T-helper 22 cell (primary cell): ENCODE results near the gene PKIG.

Experiments
- DNase-seq: peaks from one replicate; pipeline ENCODE4 v3.0.0-alpha.2; 2020; ENCODE audit warnings: low read depth

The PKIG gene

DNA sequence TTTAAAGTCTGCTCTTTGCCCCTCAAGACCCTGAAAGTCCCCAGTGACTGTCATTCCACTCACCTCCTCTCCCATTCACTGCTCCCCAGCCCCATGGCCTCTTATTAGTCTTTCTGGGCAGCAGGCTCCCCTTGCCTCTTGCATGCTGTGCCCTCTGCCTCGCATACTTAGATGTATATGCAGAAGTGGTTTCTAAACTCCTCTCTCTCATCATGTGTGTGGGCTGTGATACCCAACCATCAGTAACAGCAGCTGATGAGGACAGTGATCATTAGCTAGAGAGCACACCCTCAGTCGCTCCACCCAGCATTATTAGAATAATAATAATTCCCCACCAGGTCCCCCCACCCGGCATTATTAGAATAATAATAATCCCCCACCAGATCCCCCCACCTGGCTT is 14.5 kb downstream of the PKIG start:
- DNase-seq: no peak

DNA sequence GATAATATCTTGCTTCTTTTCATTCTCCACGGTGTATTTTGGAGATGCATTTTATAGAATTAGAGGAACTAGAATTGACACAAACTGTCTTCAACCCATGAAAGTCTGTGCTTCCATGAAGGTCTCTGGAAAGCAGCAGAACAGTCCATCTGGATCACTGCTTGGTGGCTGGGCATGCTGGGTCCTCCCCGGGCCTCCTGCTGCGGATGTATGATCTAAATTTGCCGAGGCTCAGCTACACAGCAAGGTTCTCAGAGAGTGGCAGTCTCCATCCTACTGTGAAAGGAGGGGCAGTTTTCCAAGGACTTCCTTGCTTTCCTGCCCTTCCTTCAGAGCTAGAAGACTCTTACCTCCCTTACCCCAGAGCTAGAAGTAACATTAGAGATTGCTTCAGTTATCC is 15.1 kb downstream of the PKIG start:
- no peak for DNase-seq

DNA sequence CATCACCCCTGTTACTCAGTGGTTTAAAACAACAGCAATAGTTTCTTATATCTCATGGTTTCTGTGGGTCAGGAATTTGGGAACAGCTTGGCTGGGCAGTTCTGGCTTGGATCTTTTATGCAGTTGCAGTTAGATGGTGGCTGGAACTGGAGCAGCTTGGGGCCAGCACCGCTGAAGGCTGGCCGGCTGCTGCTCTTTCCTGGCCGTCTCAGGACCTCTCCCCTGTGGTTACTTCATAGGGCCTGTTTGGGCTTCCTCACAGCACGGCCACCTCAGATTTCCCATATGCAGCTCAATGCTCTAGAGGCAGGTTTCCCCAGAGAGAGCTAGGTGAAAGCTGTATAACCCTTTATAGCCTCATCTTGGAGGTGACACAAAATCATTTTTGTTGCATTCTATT is 15.6 kb downstream of the PKIG start:
- no peak for DNase-seq

DNA sequence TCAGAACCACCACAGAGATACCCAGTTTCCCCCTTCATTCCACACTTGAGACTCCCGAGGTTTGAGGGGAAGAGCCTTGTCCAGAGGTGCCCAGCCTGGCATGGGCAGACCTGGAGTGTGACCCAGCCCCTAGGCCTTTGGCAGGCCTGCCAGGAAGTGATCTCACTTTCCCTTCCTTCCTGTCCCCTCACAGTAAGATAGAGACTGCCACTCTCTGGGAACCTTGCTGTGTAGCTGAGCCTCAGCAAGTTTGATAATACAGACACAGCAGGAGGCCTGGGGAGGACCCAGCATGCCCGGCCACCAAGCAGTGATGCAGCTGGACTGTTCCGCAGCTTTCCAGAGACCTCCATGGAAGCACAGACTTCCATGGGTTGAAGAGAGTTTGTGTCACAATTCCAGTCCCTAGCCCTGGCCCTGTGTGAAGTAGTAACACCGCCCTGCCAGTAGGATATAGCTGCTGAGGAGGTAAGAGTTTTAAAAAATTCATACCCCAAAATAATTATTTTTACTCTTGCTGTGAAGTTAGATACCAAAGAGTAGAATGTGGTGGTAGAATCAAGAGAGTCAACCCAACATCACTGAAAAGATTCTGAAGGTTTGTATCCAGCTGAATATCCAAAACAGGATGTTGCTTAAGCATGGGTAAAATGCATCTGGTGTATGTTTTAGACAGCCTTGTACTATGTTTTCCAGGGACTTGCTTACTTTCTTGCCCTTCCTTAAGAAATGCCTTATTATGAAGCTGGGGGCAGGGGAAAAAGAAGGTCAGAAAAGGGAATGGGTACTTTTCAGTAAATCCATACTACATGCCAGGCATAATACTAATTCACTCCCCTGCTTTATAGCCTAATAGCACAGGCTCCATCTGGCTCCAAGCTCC is 16.3 kb downstream of the PKIG start:
- no peak for DNase-seq

DNA sequence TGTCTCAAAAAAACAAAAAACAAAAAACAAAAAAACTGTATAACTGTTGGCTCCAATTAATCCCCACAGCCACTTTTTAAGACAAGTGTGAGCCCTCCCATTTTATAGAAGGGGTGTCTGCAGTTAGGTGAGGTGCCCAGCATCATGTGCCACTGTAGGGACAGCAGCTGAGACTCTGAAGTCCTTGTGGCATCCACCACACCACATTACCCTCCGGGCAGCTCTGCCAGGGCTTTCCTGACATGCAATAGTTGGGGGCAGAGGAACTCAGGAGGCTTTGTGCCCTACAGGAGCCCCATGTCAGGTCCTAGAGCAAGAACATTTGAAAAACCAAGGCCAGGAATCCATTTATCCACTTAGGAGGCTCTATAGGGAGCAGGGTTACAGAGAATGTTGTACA is 17.3 kb downstream of the PKIG start:
- DNase-seq: no peak

DNA sequence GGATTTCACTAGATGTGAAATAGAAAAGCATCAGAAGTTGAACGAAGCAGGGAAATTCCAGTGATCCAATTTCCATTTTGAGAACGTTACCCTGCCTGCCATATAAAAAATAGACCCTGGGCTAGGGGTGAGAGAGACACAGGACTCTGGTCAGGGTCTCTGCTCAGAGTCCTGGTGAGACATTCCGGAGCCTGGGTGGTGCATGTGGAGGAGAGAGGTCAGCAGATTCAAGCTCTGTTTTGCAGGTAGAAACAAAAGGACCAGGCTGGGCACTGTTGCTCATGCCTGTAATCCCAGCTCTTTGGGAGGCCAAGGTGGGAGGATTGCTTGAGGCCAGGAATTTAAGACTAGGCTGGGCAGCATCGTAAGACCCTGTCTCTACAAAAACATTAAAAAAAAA is 17.9 kb downstream of the PKIG start:
- DNase-seq: no peak

DNA sequence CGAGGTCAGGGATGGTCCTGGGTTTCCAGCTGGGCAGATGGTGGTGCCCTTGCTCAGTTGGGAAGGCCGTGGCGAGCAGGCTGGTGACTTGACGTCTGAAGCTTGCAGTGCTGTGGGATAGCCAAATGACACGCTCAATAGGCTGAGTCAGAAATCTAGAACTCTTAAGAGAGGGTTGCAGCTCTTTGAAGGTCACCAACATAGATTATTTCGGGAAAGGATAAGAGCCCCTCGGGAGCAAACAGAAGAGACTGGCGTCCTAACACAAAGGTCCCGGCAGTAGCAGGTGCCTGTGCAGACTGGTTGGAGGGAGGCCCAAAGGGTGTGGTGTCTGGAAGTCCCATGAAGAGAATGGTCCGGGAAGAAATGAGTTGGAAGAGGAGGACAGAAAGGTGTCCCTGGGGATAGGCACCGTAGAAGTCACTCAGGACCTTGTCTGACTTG is 18.4 kb downstream of the PKIG start:
- DNase-seq: no peak

DNA sequence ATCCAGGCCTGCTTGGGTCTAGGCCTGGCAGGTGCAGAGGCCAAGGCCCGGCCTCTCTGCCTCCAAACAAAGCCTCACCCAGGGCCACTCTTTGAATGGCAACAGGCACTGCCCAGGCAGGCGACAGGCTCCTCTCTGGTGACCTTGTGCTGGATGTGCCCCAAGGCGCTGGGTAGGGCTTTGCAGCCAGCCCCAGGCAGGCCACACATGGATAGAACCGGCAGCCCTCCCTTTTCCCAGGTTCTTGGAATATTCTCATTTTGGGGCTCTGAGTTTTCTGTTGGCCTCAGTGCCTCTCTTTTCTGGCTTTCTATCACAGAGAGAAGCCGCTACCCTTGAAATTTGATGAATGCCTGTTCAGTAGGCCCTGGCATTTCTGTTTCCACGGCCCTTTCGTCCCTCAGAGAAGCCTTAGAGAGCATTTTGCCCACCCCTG is 18.9 kb downstream of the PKIG start:
- DNase-seq: no peak

DNA sequence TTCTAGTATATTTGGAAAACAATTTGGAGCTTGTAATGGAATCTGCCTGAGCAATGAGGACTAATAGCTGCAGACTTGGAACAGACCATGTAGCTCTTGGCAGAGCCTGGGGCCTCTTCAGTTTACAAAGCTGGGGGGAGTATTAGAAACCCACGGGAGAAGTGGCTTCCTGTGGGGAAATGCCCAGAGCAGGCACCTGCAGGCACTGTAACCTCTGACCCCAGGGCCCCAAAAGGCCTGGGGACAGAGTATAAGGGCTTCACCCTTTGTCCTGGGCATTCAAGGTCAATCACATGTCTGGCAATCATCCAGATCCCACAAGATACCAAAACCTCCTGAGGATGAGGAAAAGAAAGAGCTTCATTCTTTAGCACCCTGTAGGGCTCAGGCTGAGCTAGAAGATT is 19.4 kb downstream of the PKIG start:
- DNase-seq: no peak

DNA sequence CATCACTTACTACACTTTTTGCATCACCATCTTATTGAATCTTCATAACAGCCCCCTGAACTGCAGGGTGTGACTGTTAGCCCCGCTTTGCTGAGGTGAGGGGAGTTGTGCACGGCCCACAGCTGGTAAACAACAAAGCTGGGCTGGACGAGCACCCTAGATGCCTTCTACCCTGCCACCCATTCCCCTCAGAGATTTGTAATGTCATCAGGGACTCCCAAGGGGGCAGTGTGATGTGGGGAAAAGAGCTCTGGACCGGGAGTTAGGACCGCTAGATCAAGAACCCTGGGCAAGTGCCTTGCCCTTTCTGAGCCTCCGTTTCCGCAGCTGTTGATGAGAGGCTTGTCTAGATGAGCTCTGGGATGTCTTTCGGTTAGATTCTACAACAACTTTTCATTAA is 20.9 kb downstream of the PKIG start:
- no peak for DNase-seq

DNA sequence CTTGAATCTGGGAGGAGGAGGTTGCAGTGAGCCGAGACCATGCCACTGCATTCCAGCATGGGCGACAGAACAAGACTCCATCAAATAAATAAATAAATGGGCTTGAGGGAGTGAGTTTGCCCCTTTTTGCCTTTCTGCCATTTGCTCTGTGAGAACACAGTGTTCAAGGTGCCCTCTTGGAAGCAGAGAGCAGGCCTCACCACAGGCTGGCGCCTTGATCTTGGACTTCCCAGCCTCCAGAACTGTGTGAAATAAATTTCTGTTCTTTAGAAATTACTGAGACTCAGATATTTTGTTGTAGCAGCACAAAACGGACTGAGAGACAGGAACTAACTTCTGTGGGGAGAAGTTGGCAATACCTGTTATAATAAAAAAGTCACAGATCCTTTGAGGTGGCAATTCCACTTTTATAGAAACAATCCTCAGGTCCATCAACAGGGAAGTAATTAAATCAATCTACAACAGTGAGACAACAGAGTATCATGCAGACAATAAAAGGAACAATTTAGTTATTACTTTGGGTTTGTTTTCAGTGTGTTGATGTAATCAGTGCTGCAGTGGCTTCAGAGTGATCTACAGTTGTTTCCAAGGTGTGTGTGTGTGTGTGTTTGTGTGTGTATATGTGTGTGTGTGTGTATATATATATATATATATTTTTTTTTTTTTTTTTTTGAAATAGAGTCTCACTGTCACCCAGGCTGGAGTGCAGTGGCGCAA is 24.5 kb downstream of the PKIG start:
- DNase-seq: no peak

DNA sequence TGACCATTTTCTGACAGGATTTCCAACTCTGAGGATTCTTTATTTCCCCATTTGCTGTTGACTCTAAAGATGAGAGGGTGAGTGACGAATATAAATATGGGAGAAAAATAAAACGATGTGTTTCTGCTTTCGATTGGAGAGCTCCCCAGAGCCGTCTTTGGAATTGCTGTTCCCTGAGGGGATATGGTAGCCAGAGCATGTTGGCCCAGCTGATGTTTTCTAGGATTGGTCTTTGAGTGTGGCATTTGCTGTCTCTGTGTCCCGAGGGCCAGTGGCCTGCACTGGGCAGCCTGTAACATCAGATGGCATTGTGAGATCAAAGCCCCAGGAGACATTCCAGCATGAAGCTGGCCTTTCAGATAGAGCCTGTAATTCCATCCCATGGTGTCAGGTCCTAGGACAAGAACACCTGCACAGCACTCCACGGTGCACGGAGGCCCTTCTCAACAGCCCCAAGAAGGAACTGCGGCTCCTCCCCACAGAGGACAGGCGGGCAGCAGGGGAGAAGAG is 26.7 kb downstream of the PKIG start:
- no peak for DNase-seq

DNA sequence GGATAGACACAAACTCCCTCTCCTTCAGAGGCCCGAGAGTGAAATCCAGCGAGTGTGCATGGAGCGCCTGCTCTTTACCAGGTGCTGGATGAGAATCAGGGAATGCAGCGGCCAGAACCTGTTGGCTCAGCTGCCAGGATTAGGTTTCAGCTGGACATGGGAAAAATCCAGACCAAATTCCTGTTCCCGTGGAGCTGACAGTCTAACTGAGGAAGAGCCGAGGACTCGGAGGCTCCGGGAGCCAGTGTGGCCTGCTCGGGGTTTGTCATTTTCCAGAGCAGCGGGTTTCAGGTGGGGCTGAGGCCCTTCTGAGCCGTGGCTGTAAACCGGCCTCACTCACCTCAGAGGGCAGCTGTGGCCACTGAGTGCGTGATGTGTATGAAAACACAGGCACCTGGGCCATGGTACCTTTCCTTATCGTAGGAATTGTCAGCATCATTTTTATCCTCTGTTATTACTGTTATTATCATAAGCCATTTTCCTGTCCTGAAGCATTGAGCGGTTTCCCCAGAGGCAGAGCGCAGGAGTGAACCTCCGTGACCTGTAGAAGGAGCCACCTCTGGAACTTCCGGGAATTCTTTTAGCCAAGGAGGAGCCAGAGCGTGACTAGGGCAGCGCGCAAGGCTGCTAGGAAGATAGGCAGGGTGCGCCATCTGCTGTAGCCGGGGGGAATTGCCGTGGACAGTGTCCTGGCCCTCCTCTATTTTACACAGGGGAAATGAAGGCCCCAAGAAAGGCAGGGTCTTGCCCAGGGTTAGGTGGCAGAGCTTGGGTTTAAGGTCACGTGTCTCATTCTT is 27.3 kb downstream of the PKIG start:
- DNase-seq: peak; percentile 44

DNA sequence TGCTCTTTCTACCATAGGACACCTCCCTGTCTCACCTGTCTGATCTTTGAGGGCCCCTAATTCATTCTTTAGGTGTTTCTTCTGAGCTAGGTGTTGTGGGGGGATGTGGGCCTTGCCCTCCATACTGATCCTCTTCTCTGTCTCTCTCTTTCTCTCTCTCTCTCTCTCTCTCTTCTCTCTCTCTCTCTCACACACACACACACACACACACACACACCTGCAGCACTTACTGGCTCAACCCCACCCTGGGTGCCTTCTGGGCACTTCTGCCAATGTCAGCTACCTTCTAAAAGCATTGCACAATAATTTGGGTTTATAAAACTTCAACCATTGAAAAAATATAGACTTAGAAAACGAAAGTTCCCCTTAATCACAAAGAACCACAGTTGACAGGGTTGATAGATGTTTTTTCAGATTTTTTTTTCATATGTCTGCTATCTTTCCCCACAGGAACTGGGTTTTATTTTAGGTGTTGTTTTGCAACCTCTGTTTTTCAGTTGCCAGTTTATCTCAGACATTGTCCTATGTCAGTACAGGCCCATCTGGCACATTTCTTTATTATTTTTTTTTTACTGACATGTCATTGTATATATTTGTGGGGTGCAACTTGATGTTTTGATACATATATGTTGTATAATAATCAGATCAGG is 28.1 kb downstream of the PKIG start:
- DNase-seq: no peak

DNA sequence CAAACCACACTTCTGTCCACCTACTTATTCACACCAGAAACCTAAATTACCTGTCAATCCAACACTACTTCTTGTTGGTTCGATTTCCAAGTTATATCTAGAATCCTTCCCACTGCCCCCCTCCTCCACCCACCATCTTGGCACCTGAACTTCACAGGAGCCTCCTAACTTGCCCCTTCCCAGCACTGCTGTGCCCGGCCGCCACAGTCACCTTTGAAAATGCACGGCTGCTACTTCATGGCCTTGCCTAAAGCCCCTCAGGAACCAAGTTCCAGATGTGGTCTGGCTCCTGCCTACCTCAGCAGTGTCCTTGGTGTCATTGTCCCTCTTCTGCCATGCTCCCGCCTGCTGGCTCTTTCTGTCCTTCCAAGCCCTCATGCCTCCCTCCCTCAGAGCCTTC is 31.2 kb downstream of the PKIG start:
- DNase-seq: no peak

DNA sequence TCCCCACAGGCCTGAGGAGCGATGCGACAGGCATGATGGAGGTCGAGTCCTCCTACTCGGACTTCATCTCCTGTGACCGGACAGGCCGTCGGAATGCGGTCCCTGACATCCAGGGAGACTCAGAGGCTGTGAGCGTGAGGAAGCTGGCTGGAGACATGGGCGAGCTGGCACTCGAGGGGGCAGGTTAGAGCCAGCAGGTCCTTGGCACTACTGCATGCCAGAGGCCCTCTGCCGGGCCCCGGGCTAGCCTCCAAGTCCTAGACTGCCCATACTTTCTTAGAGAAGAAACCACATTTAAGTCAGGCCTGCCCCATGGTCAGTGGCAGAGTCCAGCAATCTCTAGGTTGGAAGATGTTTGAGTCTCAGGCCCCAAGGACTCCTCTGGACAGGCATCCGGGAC is 32.1 kb downstream of the PKIG start:
- no peak for DNase-seq

DNA sequence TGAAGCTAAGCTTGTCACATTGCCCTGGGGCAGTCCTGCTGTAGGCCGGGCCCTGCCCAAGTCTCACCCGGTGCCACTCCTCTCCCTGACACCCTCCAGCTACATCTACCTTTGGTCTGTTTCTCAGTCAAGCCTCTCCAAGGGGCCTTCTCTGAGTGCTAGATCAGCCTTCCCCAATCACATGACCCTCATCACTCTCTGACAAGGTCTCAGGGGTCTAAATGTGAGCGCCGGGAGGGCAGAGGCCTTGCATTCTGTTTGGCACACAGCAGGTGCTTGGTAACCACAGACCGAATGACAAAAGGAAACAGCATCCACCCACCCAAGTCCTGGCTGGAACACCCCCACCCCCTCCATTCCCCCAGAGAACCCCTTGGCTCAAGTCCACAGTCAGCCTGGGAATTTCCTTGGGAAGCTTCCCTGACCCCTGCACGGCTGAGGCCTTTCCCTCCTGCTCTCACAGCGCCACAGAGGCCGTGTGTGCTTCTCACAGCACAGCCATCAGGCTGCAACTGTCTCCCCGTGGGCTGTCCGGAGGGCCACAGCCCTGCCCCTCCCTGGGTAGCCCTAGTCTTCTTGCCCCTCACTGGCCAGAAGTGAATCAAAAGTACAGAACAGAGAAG is 32.9 kb downstream of the PKIG start:
- DNase-seq: no peak

DNA sequence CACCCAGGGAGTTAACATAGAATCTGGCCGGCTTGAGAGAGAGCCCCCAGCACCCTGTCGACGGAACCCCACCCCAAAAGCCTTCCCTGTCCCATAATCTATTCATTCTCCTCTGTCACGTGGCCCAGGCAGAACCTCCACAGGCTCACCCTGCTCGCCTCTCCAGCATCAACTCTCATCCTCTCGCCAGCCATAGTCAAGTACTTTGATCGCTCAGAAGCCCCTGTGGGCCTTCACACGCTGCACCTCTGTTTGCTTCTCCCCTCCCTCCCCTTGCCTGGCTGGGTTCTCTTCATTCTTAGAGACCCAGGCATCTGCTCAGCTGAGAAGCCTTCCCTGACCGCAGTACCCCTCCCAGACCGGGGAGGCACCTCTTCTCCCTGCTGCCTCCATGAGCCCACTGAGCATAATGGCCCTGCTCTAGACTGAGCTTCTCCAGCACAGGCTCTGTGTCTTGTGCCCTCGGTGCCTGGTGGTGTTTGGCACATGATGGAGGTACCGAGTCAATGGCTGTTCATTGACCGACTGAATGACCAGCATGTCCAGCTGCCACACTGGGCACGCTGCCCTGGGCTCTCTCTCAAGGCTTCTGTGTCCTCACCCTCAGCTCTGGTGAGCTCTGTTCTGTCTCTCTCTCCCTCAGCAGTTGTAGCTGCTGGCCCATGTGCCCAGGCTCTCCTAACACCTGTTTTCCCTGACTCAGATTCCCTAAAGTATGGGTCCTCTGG is 33.7 kb downstream of the PKIG start:
- DNase-seq: no peak

DNA sequence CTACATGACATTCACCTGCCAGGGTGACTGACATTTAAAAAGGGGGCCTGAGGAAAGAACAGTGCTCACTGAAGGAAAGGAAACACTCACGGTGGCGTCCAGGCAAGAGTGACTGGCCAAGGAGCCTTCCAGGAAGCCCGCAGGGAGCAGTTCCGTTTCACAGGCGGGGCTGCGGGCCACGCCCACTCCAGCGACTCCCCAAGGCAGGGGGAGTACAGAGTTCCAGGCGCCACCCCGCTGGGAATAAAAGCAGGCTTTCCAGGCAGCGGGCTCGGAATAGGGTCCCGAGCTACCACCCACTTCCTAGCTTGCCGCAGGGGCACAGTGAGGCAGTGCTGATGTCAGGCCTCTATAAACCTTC is 34.2 kb downstream of the PKIG start:
- DNase-seq: no peak

DNA sequence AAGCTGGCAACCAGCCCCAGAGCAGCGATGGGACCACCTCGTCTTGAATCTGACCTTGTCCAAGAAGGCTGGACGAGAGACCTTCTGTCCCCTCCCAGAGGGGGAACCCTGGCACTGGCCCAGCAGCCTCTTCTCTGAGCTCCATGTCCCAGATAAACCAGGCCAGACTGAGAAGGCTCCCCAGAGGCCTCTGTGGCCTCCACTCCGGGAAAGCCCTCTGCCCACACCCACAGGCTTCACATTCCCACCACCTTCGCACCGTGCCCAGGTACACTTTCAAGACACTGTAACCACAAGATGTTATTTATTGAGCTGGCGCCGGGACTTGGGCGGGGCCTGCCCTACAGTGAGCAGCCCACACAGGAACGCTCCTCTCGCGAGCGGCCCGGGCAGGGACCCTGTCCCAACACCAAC is 35.9 kb downstream of the PKIG start:
- DNase-seq: no peak

DNA sequence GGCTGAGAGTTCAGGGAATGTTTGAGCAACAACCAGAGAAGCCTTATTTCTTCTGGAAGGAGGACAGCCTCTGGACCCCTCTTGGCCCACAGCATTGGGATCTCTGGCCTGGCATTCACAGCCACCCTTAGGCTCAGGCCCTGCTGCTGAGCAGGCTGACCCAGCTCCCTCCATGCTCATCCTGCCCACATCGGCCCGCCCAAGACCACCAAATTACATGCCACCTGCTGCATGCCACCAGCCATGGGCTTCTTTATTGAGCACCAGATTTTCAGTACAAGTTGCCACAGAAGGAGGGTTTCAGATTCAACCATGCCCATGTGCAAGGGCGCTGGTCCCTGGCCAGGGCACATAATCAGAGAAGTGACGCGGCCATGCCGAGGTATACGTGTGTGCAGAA is 36.9 kb downstream of the PKIG start:
- no peak for DNase-seq
